CD8-positive, alpha-beta memory T cell (primary cell): ENCODE data around the gene EPHA6. TPM values are rescaled to one million over a fixed set of nuclear protein-coding genes. Genes with fewer than 3 reads are reported as not detected.

Source experiments
- CTCF ChIA-PET: fragments of 350-600 bp; sonication (Branson Sonifier 250); formaldehyde crosslinking; loops from one replicate; lab custom pipeline; 2021; ENCODE audit warnings: antibody characterized with exemption; lab: Charles Lee
- POLR2A ChIA-PET: fragments of 350-600 bp; sonication (Branson Sonifier 250); formaldehyde crosslinking; loops from one replicate; lab custom pipeline; 2021; ENCODE audit warnings: antibody characterized with exemption; lab: Charles Lee
- DNase-seq, 5 donors: peaks; one replicate each; pipeline versions ENCODE4 v3.0.0 to v3.0.0-alpha.2; 2020 to 2022; ENCODE audit warnings: mixed read lengths in 1 of 5
- H3K27ac ChIP-seq: one replicate; pipeline ENCODE4 v1.7.0; 2013; ENCODE audit warnings: low read depth, mild to moderate bottlenecking, low read length, moderate library complexity
- H3K27me3 ChIP-seq: 2 replicates; pipeline ENCODE4 v1.7.0; 2013; ENCODE audit warnings: low read length, mild to moderate bottlenecking; ENCODE audit not compliant: insufficient read depth, poor library complexity, severe bottlenecking
- H3K36me3 ChIP-seq: 2 replicates; pipeline ENCODE4 v1.7.0; 2013; ENCODE audit warnings: mild to moderate bottlenecking, low read length, moderate library complexity; ENCODE audit not compliant: insufficient read depth
- H3K4me1 ChIP-seq: 2 replicates; pipeline ENCODE4 v1.7.0; 2013; ENCODE audit warnings: mild to moderate bottlenecking, low read length, moderate library complexity; ENCODE audit not compliant: insufficient read depth
- H3K4me3 ChIP-seq: 2 replicates; pipeline ENCODE4 v1.7.0; 2013; ENCODE audit warnings: mild to moderate bottlenecking, low read length
- H3K9me3 ChIP-seq: 2 replicates; pipeline ENCODE4 v1.7.0; 2013; ENCODE audit warnings: mild to moderate bottlenecking, low read length
- H3K27ac Mint-ChIP-seq, 8 donors: one replicate each; pipeline ENCODE4 v1.8.0; 2020 to 2021; ENCODE audit warnings: mixed read lengths in 8 of 8, mild to moderate bottlenecking in 6 of 8, inconsistent platforms in 3 of 8, moderate library complexity in 3 of 8
- H3K27me3 Mint-ChIP-seq, 2 donors: one replicate each; pipeline ENCODE4 v1.8.0; 2020 to 2021; ENCODE audit warnings: mixed read lengths in 2 of 2, mild to moderate bottlenecking in 1 of 2, moderate library complexity in 1 of 2
- H3K36me3 Mint-ChIP-seq, 3 donors: one replicate each; pipeline ENCODE4 v1.8.0; 2020 to 2021; ENCODE audit warnings: mixed read lengths in 3 of 3, inconsistent platforms in 1 of 3, mild to moderate bottlenecking in 1 of 3
- H3K4me1 Mint-ChIP-seq, 3 donors: one replicate each; pipeline ENCODE4 v1.8.0; 2020 to 2021; ENCODE audit warnings: mixed read lengths in 3 of 3, inconsistent platforms in 1 of 3, mild to moderate bottlenecking in 1 of 3
- H3K4me3 Mint-ChIP-seq, 7 donors: one replicate each; pipeline ENCODE4 v1.8.0; 2020 to 2021; ENCODE audit warnings: mixed read lengths in 7 of 7, mild to moderate bottlenecking in 6 of 7, moderate library complexity in 4 of 7, inconsistent platforms in 2 of 7
- H3K9me3 Mint-ChIP-seq, 5 donors: one replicate each; pipeline ENCODE4 v1.8.0; 2020 to 2022; ENCODE audit warnings: mixed read lengths in 5 of 5, mild to moderate bottlenecking in 3 of 5, moderate library complexity in 2 of 5, inconsistent platforms in 1 of 5
- polyA plus RNA-seq: library from polyadenylated mRNA; unstranded; fragments of 300-500 nt; fragmentation: Illumina TruSeq; gene quantifications from one replicate; pipeline ENCODE4 v1.2.3, GENCODE V29; 2021
- total RNA-seq, 2 experiments: library from RNA; stranded (reverse); gene quantifications; one replicate each; pipeline ENCODE4 v1.2.3, GENCODE V29; 2021

The EPHA6 gene
- total and polyA plus RNA-seq, 3 experiments from 2014 or later = not detected

DNA sequence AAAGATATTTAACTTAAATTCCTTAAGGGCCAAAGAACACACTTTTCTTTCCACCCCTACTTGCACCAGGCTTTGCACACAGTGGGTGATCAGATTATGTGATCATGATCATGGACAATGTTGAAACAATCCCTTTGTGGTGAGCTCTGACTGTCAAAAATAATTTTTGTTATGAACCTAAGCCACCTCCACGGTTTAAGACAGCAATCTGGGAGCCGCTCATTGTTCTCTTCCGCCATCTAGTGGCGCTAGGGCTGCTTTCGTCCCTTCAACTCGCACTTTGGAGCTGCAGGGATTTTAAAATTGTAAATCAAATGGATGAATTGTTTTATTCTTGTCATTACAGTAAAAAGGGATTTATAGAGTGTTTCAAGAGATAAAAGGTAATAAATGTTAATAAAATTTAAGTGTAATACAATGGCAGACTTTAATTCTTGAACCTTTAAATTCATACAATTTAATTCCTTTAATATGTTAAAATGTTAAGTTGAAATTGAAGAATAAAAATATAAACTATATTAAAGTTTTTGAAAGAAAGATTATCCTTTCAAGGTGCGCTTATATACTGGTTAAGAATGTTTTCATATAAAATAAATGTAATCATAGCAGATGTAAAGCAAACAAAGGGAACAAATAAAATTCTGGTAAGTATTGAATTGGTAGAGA, 904.9 kb downstream of the EPHA6 start:
- ChIA-PET CTCF (interaction anchor here (0.9 to 2.0 kb wide), 7 partner anchors 8 to 272 kb away, joined by 3 to 10 read pairs (median 4); no protein-coding TSS in a partner anchor), POLR2A (no interaction called here)
- no peaks in the 10 kb centered on the region for H3K4me1 ChIP-seq
- H3K27ac ChIP-seq = no peak overlapping the region
- Mint-ChIP-seq H3K36me3 (no peaks in the 10 kb centered on the region), H3K27ac (no peak overlapping the region), H3K27me3 (peaks cover 0 to 7% of the 10 kb centered on the region in 2 donors), H3K4me3 (peak overlapping the region in 6 of 7 donors; percentile 12 to 67 (median 34)), H3K4me1 (no peaks in the 10 kb centered on the region), H3K9me3 (no peaks in the 10 kb centered on the region)
- no peaks in the 10 kb centered on the region for H3K27me3 ChIP-seq
- peak; percentile 39 to 71 (median 43) for DNase-seq
- H3K4me3 ChIP-seq = no peak overlapping the region
- H3K36me3 ChIP-seq = no peaks in the 10 kb centered on the region
- H3K9me3 ChIP-seq = no peaks in the 10 kb centered on the region

DNA sequence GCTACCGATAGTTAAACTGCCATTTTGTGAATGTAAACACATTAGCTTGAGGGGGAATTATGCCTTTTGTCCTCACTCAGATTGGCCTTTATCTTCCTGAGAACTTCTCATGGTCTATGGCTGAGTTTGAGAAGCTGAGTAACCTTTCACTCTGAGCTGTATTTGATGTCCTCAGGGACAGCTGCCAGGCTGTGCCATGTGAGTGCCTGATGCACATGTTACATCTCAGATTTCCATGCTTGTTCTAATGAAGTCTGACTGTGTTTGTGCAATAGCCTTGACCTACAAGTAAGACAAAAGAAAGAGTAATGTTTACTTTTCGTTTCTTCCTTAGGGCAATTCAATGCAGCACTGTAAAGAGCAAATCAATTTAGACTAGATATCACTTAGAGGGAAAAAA, 906.0 kb downstream of the EPHA6 start:
- Mint-ChIP-seq H3K4me1 (no peaks in the 10 kb centered on the region), H3K4me3 (no peak overlapping the region), H3K9me3 (no peaks in the 10 kb centered on the region), H3K27me3 (peaks cover 4 to 11% of the 10 kb centered on the region in 2 donors), H3K36me3 (no peaks in the 10 kb centered on the region), H3K27ac (no peak overlapping the region)
- Histone ChIP-seq H3K27me3 (no peaks in the 10 kb centered on the region), H3K4me1 (no peaks in the 10 kb centered on the region), H3K4me3 (no peak overlapping the region), H3K9me3 (no peaks in the 10 kb centered on the region), H3K36me3 (no peaks in the 10 kb centered on the region), H3K27ac (no peak overlapping the region)
- ChIA-PET CTCF (interaction anchor here (1.9 to 2.0 kb wide), 2 partner anchors 10 to 15 kb away, joined by 6 to 10 read pairs; no protein-coding TSS in a partner anchor), POLR2A (no interaction called here)
- DNase-seq = no peak

DNA sequence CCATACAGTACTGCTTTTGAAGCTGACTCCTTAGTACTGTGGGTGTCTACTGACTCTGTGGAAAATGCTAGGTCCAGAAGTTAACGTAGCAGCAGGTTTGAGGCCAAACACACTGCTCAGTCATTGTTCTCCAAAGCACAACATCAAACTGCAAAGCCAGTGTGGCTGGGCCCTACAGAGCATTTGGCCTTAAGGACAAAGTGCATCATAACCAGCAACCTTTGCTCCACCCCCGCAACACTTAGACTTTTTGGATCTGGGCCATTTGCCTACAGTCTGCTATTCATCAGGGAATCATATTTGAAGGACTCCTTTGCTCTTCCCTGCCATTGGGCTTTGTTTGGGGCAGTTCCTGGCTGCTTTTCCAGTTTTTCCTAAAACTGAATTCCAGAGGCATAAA, 907.1 kb downstream of the EPHA6 start:
- Mint-ChIP-seq H3K27ac (no peak overlapping the region), H3K4me1 (no peaks in the 10 kb centered on the region), H3K27me3 (peaks cover 4 to 14% of the 10 kb centered on the region in 2 donors), H3K4me3 (no peak overlapping the region), H3K9me3 (no peaks in the 10 kb centered on the region), H3K36me3 (no peaks in the 10 kb centered on the region)
- Histone ChIP-seq H3K36me3 (no peaks in the 10 kb centered on the region), H3K4me3 (no peak overlapping the region), H3K9me3 (no peaks in the 10 kb centered on the region), H3K4me1 (no peaks in the 10 kb centered on the region), H3K27ac (no peak overlapping the region), H3K27me3 (no peaks in the 10 kb centered on the region)
- POLR2A ChIA-PET = no interaction called here
- no peak for DNase-seq
- CTCF ChIA-PET = no interaction called here

- no peak overlapping the region for H3K4me3 ChIP-seq
- no peaks in the 10 kb centered on the region for H3K27me3 ChIP-seq
- H3K27ac ChIP-seq = no peak overlapping the region
- H3K36me3 Mint-ChIP-seq = no peaks in the 10 kb centered on the region
- no peaks in the 10 kb centered on the region for H3K4me1 ChIP-seq
- H3K4me3 Mint-ChIP-seq = no peak overlapping the region
- no peaks in the 10 kb centered on the region for H3K4me1 Mint-ChIP-seq
- DNase-seq = no peak
- H3K27me3 Mint-ChIP-seq = peaks cover 0 to 22% of the 10 kb centered on the region in 2 donors
- H3K9me3 ChIP-seq = no peaks in the 10 kb centered on the region
- CTCF ChIA-PET = interaction anchor here (1.2 kb wide), 1 partner anchor 18 kb away, joined by 5 read pairs; no protein-coding TSS in a partner anchor
- no peaks in the 10 kb centered on the region for H3K9me3 Mint-ChIP-seq
- H3K36me3 ChIP-seq = no peaks in the 10 kb centered on the region
- POLR2A ChIA-PET = no interaction called here
- H3K27ac Mint-ChIP-seq = no peak overlapping the region
These were observed 922.5 kb downstream of the EPHA6 start for GRCh38 chr3:97736928-97737327.

DNA sequence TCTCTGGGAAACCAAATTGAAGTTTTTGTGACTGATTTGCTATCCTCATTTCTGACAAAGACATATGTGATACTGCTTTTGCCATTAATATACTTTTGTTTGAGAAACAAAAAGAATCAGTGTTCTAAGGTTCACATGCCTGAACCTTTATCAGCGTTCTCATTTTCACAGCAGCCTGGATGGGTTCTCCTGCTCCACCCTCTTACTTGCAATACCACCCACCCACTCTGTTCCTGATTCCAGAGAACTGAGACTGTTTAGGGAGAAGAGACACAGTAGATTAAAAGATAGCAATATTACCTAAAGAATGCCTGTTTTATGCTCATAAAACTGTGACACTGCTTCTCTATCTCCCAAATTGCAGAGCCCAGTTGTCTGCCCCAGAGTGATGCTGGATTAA, 924.4 kb downstream of the EPHA6 start:
- no peak for DNase-seq
- ChIA-PET CTCF (no interaction called here), POLR2A (no interaction called here)
- Histone ChIP-seq H3K36me3 (no peaks in the 10 kb centered on the region), H3K9me3 (no peaks in the 10 kb centered on the region), H3K27ac (no peak overlapping the region), H3K4me1 (no peaks in the 10 kb centered on the region), H3K4me3 (no peak overlapping the region), H3K27me3 (no peaks in the 10 kb centered on the region)
- Mint-ChIP-seq H3K36me3 (no peaks in the 10 kb centered on the region), H3K9me3 (no peaks in the 10 kb centered on the region), H3K27ac (no peak overlapping the region), H3K4me3 (no peak overlapping the region), H3K27me3 (peaks cover 0 to 20% of the 10 kb centered on the region in 2 donors), H3K4me1 (no peaks in the 10 kb centered on the region)

DNA sequence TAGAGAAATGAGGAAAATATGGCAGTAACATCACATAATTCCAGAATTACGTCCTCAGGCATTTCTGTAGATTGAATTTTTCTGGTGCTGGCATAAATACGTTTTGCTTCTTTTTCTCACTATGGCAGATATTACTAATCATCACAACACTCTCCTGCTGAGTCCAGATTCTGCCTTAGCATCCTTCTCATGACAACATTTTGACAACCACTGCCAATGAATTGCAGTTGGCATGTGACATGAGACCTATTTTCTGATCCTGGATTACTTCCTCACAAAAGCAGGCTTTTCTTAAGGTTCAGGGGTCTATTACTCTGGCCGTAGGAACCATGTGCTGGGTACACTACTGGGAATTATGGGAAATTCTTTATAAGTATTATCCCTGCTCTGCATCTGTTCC, 927.6 kb downstream of the EPHA6 start:
- CTCF ChIA-PET = no interaction called here
- H3K27ac Mint-ChIP-seq = no peak overlapping the region
- Histone ChIP-seq H3K27ac (no peak overlapping the region), H3K27me3 (no peaks in the 10 kb centered on the region), H3K36me3 (no peaks in the 10 kb centered on the region), H3K4me1 (no peaks in the 10 kb centered on the region), H3K4me3 (no peak overlapping the region), H3K9me3 (no peaks in the 10 kb centered on the region)
- peaks cover 0 to 15% of the 10 kb centered on the region in 2 donors for H3K27me3 Mint-ChIP-seq
- POLR2A ChIA-PET = no interaction called here
- DNase-seq = no peak
- no peaks in the 10 kb centered on the region for H3K36me3 Mint-ChIP-seq
- no peaks in the 10 kb centered on the region for H3K4me1 Mint-ChIP-seq
- no peaks in the 10 kb centered on the region for H3K9me3 Mint-ChIP-seq
- H3K4me3 Mint-ChIP-seq = no peak overlapping the region

- CTCF ChIA-PET = no interaction called here
- no peak overlapping the region for H3K4me3 Mint-ChIP-seq
- no peaks in the 10 kb centered on the region for H3K36me3 ChIP-seq
These were observed 929.9 kb downstream of the EPHA6 start for GRCh38 chr3:97744289-97744688.

DNA sequence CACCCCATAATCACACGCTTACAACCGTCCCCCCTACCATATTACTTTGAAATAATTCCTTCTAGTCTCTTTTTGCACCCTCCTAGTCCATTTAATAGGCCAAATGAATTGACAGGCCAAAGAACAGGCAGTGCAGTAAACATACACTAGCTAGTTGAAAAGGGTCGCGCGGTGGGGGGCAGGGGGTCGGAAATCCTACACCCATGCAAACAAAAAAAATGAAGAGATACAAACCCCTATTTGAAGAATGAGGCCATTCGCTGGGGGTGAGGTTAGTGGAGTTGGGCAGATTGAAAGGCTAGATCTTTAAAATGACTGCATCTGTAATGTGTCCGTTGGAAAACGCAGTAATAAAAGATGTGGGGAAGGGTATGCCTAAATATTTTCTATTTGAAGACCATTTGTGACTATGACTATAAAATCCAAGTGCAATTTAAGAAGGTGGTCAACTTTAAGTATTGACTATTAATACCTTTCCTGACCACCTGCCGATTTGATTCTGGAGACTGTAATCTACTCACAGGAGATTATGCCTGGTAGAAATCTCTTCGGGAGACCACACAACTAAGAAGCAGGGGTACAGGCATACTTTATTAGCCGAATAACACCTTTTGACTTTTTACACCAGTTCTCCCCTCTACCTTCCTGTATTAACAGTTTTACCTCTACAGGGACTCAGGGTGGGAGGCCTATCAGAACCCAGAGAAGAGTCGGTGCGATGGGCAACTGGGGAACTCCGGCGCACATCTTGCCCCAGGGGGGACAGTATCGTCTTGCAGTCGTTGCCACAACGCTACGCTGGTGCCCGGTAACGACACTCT, 949.4 kb downstream of the EPHA6 start:
- no peaks in the 10 kb centered on the region for H3K27me3 Mint-ChIP-seq
- POLR2A ChIA-PET = interaction anchor here (0.6 kb wide), 1 partner anchor 25 kb away, joined by 3 read pairs; no protein-coding TSS in a partner anchor
- CTCF ChIA-PET = interaction anchor here (0.8 to 1.5 kb wide), 3 partner anchors 28 to 276 kb away, joined by 3 read pairs; no protein-coding TSS in a partner anchor
- H3K36me3 ChIP-seq = no peaks in the 10 kb centered on the region
- peaks cover 0 to 9% (median 2%) of the 10 kb centered on the region in 3 donors for H3K36me3 Mint-ChIP-seq
- H3K4me1 Mint-ChIP-seq = peaks cover 21 to 42% (median 37%) of the 10 kb centered on the region in 3 donors
- no peak for DNase-seq
- no peaks in the 10 kb centered on the region for H3K27me3 ChIP-seq
- H3K9me3 Mint-ChIP-seq = no peaks in the 10 kb centered on the region
- peak overlapping the region; percentile 95 to 100 (median 97) for H3K4me3 Mint-ChIP-seq
- peak overlapping the region; percentile 75 for H3K27ac ChIP-seq
- peak overlapping the region; percentile 98 for H3K4me3 ChIP-seq
- peaks cover 17% of the 10 kb centered on the region for H3K4me1 ChIP-seq
- no peaks in the 10 kb centered on the region for H3K9me3 ChIP-seq
- peak overlapping the region; percentile 79 to 99 (median 96) for H3K27ac Mint-ChIP-seq

More at GRCh38 chr3:97744289-97744688, 929.9 kb downstream of the EPHA6 start:
- H3K36me3 Mint-ChIP-seq = no peaks in the 10 kb centered on the region
- H3K27ac ChIP-seq = no peak overlapping the region
- no peaks in the 10 kb centered on the region for H3K27me3 ChIP-seq
- DNase-seq = no peak
- no peak overlapping the region for H3K27ac Mint-ChIP-seq
- H3K27me3 Mint-ChIP-seq = peaks cover 8 to 25% of the 10 kb centered on the region in 2 donors
- H3K4me3 ChIP-seq = no peak overlapping the region
- POLR2A ChIA-PET = no interaction called here
- H3K9me3 ChIP-seq = no peaks in the 10 kb centered on the region
- no peaks in the 10 kb centered on the region for H3K4me1 ChIP-seq
- H3K4me1 Mint-ChIP-seq = no peaks in the 10 kb centered on the region
- no peaks in the 10 kb centered on the region for H3K9me3 Mint-ChIP-seq
